Measurements from ENCODE around the gene CTBP2. TPM values are rescaled to one million over a fixed set of nuclear protein-coding genes. Genes with fewer than 3 reads are reported as not detected.

Gene CTBP2
- total RNA-seq, 2 donors from 2014 or later: 106 to 172 TPM

- TF ChIP-seq CTCF (IDR thresholded peaks at IDR 0.05): no peak
- no peak overlapping the region for H3K9ac ChIP-seq (ENCODE audit: low read depth in 2 of 2, low read length in 2 of 2)
- H3K4me1 ChIP-seq: no peaks in the 10 kb centered on the region
- DNase-seq: no peak
- H3K9me3 ChIP-seq: no peaks in the 10 kb centered on the region
- no peaks in the 10 kb centered on the region for H3K36me3 ChIP-seq
- H3K27ac ChIP-seq: no peak overlapping the region
- intact Hi-C loops (cut with DNase I): no loop called here
- H3K4me3 ChIP-seq: no peak overlapping the region
- no peaks in the 10 kb centered on the region for H3K27me3 ChIP-seq
Observed at GRCh38 chr10:124939290-124939689, 221.1 kb downstream of the CTBP2 start.

DNA sequence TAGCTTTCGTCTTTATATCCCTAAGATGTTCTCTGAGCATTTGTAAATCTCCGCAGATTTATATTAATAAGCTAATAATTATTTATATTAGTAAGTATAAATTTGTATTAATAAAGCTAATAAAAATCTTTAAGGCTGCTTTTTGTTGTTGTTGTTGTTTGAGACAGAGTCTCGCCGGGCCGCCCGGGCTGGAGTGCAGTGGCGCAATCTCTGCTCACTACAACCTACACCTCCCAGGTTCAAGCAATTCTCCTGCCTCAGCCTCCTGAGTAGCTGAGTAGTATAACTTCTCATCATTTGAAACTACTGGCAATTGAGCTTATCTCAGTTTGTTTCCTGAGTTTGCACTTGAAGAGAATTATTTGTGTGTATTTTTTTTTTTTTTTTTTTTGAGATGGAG is 223.6 kb downstream of the CTBP2 start:
- H3K9me3 ChIP-seq: no peaks in the 10 kb centered on the region
- no peak for TF ChIP-seq CTCF (IDR thresholded peaks at IDR 0.05)
- no peak for DNase-seq

GRCh38 chr10:124935946-124936345 is 224.4 kb downstream of the CTBP2 start:
- Histone ChIP-seq H3K4me3 (no peak overlapping the region), H3K9me3 (no peaks in the 10 kb centered on the region), H3K27me3 (no peaks in the 10 kb centered on the region), H3K9ac (ENCODE audit: low read depth in 2 of 2, low read length in 2 of 2) (no peak overlapping the region), H3K4me1 (no peaks in the 10 kb centered on the region), H3K27ac (no peak overlapping the region), H3K36me3 (no peaks in the 10 kb centered on the region)
- TF ChIP-seq CTCF (IDR thresholded peaks at IDR 0.05): no peak
- no peak for DNase-seq
- intact Hi-C loops (cut with DNase I): no loop called here

More for the DNA sequence above, 223.6 kb downstream of the CTBP2 start:
- no peak overlapping the region for H3K4me3 ChIP-seq
- no peak overlapping the region for H3K9ac ChIP-seq (ENCODE audit: low read depth in 2 of 2, low read length in 2 of 2)
- no peaks in the 10 kb centered on the region for H3K4me1 ChIP-seq
- H3K36me3 ChIP-seq: no peaks in the 10 kb centered on the region
- intact Hi-C loops (cut with DNase I): no loop called here
- H3K27me3 ChIP-seq: no peaks in the 10 kb centered on the region
- no peak overlapping the region for H3K27ac ChIP-seq

Small RNA genes within 50 kb of the gene (microRNA-seq; reads per million reads assigned to microRNA genes)
- not detected for gene MIR4296

Other genes with a start within 250 kb of the CTBP2 start
- gene ZRANB1, start 218.4 kb downstream of the CTBP2 start, total RNA-seq: 10 to 100 TPM in 1 of 2 donors, 1 to 10 TPM in 1; 8.4 to 13.1 TPM